Cerebellar cortex (tissue), 1 donor: Measurements from ENCODE around the gene FHOD3.

Source experiments
- DNase-seq: peaks from one replicate; pipeline ENCODE4 v3.0.0-alpha.2; 2015; ENCODE audit warnings: low spot score

FHOD3 gene

DNA sequence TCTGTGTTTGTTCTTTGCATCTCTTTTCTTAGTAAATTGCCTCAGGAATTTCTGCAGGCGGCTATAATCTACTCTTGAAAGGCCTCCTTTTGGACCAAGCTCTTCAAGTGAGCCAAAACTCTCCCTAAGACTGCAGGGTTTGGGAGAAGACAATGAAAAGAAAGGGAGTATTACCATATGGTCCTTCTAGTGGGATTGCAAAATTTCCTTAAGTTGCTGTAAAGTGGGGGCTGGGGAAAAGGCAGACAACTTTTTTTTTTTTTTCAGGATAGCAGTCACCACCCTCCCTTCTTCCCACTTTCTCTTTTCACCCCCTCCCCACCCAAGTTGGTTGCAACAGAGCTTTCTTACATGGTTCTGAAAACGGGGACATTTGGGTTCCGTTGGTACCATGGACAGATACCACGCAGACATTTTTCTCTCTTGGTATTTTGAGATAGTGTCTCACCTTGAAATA is 183.7 kb downstream of the FHOD3 start:
- DNase-seq, result no peak

- no peak for DNase-seq
Observed at GRCh38 chr18:36481935-36482334, 184.4 kb downstream of the FHOD3 start.

GRCh38 chr18:36484591-36484990 is 187.1 kb downstream of the FHOD3 start:
- no peak for DNase-seq

DNA sequence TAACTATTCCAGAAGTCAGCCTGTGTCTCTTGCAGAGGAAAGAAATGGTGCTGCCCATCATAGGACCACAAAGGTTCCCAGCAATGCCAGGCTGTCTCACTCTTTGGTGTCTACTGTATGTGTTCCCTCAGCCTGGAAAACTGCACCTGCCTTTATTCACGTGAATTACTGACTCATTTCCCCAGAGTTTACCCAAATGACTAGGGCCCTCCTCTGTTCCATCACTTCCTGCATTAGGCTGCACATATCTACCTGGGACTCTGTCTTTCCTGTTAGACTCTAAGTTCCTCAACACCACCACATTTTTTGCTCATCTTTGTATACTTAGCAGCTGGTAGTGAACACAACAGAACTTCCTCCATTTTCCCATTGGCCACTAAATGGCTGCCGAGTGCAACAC is 188.3 kb downstream of the FHOD3 start:
- DNase-seq, result no peak

- no peak for DNase-seq
Observed at GRCh38 chr18:36488131-36488530, 190.6 kb downstream of the FHOD3 start.

DNA sequence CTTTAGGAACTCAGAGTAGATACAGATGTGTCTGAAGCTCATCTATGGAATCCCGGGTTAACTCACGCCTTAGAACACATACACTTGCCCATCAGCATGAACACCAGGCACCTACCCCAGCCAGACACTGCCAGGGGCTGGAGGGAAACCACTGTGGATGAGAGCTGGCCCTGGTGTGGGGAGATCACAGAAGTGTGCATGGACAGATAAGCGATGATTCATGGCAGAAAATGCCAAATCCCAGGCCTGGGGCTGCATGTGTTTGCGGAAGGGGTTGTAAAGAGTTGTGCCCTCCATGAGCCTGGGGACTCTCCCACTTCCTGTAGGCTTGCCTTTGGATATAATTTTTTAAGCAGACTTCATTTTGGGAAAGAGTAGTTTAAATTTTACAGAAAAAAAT is 193.4 kb downstream of the FHOD3 start:
- DNase-seq, result no peak

- DNase-seq, result no peak
Observed at GRCh38 chr18:36492604-36493329, 195.3 kb downstream of the FHOD3 start.

GRCh38 chr18:36493349-36494159 is 196.0 kb downstream of the FHOD3 start:
- DNase-seq, result no peak

- DNase-seq, result no peak
Observed at GRCh38 chr18:36494160-36494437, 196.6 kb downstream of the FHOD3 start.

DNA sequence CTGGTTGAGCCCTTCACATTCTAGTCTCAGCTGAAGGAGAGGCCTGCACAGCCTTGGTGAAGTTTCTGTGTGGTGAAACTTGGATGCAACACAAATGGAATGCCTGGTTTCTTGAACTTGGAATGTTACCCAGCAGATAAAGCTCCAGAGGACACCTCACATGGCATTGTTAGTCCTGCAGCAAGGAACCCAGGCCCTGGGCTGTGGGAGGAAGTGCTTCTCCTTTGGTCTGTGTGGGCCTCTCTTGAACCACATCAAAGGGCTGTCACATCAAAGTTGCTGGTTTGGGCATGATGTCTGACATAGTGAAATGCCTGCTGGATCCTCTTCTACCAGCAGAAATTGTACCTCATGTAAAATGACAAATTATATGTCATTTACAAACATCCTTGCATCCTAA is 198.5 kb downstream of the FHOD3 start:
- DNase-seq, result no peak

DNA sequence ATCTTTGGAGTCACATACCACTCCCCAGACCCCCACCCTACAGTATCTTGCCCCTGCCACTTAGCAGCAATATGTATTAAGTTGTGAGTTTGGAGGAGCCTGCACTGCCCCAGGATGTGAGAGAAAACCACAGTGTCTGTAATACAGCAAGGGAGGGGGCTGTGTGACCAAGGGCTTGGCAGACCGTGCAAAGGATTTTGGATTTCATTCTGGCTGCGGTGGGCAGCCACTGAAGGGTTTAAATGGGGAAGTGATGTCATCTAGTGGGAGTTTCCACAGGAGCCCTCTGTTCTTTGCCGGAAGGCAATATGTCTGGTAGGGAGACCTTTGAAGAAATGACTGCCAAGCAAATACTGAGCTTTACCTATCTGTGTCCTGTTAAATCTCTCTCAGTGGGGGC is 202.4 kb downstream of the FHOD3 start:
- no peak for DNase-seq

DNA sequence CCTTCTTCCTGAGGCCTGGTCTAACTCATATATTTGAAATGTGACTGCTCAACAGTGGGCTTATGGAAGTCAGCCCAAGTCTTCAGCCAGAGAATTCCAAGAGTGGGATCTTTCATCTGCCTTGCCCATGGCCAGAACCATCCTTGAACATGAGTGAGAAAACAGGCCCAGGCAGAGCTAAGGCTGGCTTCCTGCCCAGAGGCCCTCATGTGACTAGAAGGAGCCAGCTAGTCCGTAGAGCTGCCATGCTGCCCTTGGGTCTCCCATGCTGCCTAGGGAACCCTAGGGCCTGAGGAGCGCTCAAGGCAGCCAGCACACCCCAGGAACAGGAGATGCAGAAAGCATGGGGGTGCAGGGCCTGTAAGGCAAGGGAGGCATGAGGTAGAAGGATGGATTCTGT is 203.6 kb downstream of the FHOD3 start:
- DNase-seq, result no peak

GRCh38 chr18:36503477-36503876 is 206.0 kb downstream of the FHOD3 start:
- no peak for DNase-seq

- no peak for DNase-seq
Observed at GRCh38 chr18:36504928-36505327, 207.4 kb downstream of the FHOD3 start.

GRCh38 chr18:36505665-36506064 is 208.2 kb downstream of the FHOD3 start:
- no peak for DNase-seq

- no peak for DNase-seq
Observed at GRCh38 chr18:36509646-36510197, 212.2 kb downstream of the FHOD3 start.

DNA sequence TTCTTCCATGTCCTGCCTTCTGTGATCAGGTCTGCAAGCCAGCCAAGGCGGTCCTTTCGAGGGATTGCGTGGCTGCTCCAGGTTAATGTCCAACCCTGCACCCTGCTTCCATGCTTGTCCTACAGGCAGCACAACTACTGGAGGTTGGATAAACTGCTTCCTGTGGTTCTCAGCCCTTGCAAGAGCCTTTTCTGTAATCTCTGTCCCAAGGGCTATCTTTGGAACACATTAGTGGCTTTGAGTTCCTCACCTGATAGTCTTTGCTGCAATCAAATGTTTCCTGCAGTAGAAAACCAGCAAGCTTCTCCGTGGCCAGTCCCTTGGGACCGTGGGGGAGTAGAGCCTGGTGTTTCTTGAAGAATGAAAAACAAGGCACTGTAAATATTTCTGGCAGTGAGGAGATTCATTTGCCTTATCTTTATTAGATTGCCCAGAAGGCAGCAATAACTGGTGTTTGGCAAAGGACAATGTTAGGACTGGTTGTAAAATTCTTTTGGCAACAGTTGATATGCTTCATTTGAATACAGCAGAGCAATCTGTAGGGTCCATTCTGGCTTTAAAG is 214.4 kb downstream of the FHOD3 start:
- DNase-seq, result no peak

GRCh38 chr18:36513556-36513955 is 216.0 kb downstream of the FHOD3 start:
- DNase-seq, result no peak

DNA sequence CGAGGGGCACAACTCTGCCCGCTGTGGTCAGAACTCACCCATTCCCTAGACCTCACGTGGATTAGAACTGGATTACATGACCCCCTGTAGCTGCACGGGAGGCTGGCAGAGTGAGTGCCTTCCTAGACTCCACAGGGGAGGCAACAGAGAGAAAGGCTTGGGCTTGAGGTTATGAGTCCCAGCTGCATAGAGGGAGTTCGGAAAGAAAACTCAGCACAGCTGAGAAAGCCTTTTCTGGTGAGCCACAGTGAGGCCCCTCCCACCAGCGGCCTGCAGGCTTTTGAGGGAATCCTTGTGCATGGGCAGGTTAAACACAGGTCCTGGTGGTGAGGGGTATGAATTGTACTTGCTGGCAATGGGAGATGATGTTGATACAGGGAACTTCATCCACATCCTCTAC is 217.3 kb downstream of the FHOD3 start:
- DNase-seq, result no peak

- DNase-seq, result no peak
Observed at GRCh38 chr18:36516258-36516657, 218.7 kb downstream of the FHOD3 start.

- no peak for DNase-seq
Observed at GRCh38 chr18:36516726-36517125, 219.2 kb downstream of the FHOD3 start.

GRCh38 chr18:36518839-36519238 is 221.3 kb downstream of the FHOD3 start:
- no peak for DNase-seq

GRCh38 chr18:36519358-36519757 is 221.8 kb downstream of the FHOD3 start:
- DNase-seq, result no peak
